Lung (tissue), 16 donors: ENCODE measurements around the gene XRCC1. TPM values are rescaled to one million over a fixed set of nuclear protein-coding genes. Genes with fewer than 3 reads are reported as not detected.
A peak's percentile ranks its signal among the peaks of the same experiment; 100 is the strongest.

Experiments
- ATAC-seq: fragments of 200-7000 bp; cut with Tn5 transposase; one replicate; pipeline ENCODE4 v1.9.1; 2020; ENCODE audit warnings: moderate number of reproducible peaks; ENCODE audit not compliant: insufficient read depth, low FRiP score
- DNase-seq, 3 donors: peaks; one replicate each; pipeline ENCODE4 v3.0.0-alpha.2; 2013 to 2017
- H3K27ac ChIP-seq, 2 donors: one replicate each; pipeline ENCODE4 v1.5.1; 2013; ENCODE audit warnings: mild to moderate bottlenecking in 2 of 2, moderate library complexity in 2 of 2, control low read depth in 1 of 2, inconsistent platforms in 1 of 2, low read depth in 1 of 2, low read length in 1 of 2
- H3K27me3 ChIP-seq, 3 donors: one replicate each; pipeline ENCODE4 v1.5.1; 2013; ENCODE audit warnings: low read length in 2 of 3; ENCODE audit not compliant: control insufficient read depth in 3 of 3, insufficient read depth in 3 of 3
- H3K36me3 ChIP-seq, 4 donors: one replicate each; pipeline ENCODE4 v1.5.1; 2013; ENCODE audit warnings: low read length in 4 of 4, mild to moderate bottlenecking in 1 of 4, moderate library complexity in 1 of 4; ENCODE audit not compliant: control insufficient read depth in 4 of 4, insufficient read depth in 4 of 4
- H3K4me1 ChIP-seq, 5 donors: one replicate each; pipeline ENCODE4 v1.5.1; 2013; ENCODE audit warnings: low read length in 5 of 5, mild to moderate bottlenecking in 2 of 5, moderate library complexity in 1 of 5; ENCODE audit not compliant: control insufficient read depth in 5 of 5, insufficient read depth in 5 of 5
- H3K4me3 ChIP-seq: one replicate; pipeline ENCODE4 v1.5.1; 2013; ENCODE audit warnings: mild to moderate bottlenecking, control low read depth, moderate library complexity
- H3K9ac ChIP-seq, 2 donors: one replicate each; pipeline ENCODE4 v1.5.1; 2013; ENCODE audit warnings: low read length in 2 of 2, control low read depth in 1 of 2; ENCODE audit not compliant: insufficient read depth in 1 of 2
- H3K9me3 ChIP-seq, 4 donors: one replicate each; pipeline ENCODE4 v1.5.1; 2013; ENCODE audit warnings: low read length in 3 of 4, mild to moderate bottlenecking in 1 of 4, moderate library complexity in 1 of 4; ENCODE audit not compliant: control insufficient read depth in 4 of 4, insufficient read depth in 3 of 4
- WGBS, 2 donors: extraction: QIAGEN DNeasy Blood & Tissue Kit; methylation state at CpG; one replicate each; pipeline ENCODE4 v1.1.7; 2013; 5-methylcytosine and 5-hydroxymethylcytosine counted together
- long read RNA-seq, 5 donors: transcript quantifications; one replicate each; lab custom pipeline, GENCODE V29; 2026
- polyA plus RNA-seq, 2 donors: library from polyadenylated mRNA; stranded (reverse); fragments of 200-250 nt; gene quantifications; one replicate each; pipeline ENCODE4 v1.2.1, GENCODE V29; 2013
- total RNA-seq, 2 donors: library from RNA; depleted of rRNA in 1 of 2; stranded (reverse); fragments of >200 nt in 1 of 2; gene quantifications; one replicate each; pipeline ENCODE4 v1.2.1, GENCODE V29; 2014 to 2021
- TF ChIP-seq, protein P1 (sequence below): IDR thresholded peaks from 2 replicates; pipeline ENCODE4 v1.5.1; 2012; ENCODE audit warnings: mild to moderate bottlenecking; ENCODE audit errors: control extremely low read depth, extremely low read depth
- donor health status: control.
- donor health status: control.
- donor health status: Bipolar disorder and iron deficiency.
- donor health status: healthy.
- donor health status: DM: yes; HTN: yes; CAD: no.

XRCC1 gene, protein sequence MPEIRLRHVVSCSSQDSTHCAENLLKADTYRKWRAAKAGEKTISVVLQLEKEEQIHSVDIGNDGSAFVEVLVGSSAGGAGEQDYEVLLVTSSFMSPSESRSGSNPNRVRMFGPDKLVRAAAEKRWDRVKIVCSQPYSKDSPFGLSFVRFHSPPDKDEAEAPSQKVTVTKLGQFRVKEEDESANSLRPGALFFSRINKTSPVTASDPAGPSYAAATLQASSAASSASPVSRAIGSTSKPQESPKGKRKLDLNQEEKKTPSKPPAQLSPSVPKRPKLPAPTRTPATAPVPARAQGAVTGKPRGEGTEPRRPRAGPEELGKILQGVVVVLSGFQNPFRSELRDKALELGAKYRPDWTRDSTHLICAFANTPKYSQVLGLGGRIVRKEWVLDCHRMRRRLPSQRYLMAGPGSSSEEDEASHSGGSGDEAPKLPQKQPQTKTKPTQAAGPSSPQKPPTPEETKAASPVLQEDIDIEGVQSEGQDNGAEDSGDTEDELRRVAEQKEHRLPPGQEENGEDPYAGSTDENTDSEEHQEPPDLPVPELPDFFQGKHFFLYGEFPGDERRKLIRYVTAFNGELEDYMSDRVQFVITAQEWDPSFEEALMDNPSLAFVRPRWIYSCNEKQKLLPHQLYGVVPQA
- total RNA-seq (10 to 100 TPM; 26.5 to 32.2 TPM), polyA plus RNA-seq (10 to 100 TPM; 15.4 to 22.4 TPM)
- long read RNA-seq, donor 1, partial matches to known transcripts: 11 of 16 reads
- long read RNA-seq, donor 1, other reads (novel, unspliced or antisense): 0 of 16 reads
- long read RNA-seq, donor 2: 0 reads
- long read RNA-seq, donor 3, partial matches to known transcripts: 0 of 1 reads
- long read RNA-seq, donor 3, other reads (novel, unspliced or antisense): 0 of 1 reads
- long read RNA-seq, donor 4, partial matches to known transcripts: 0 of 2 reads
- long read RNA-seq, donor 4, other reads (novel, unspliced or antisense): 0 of 2 reads
- long read RNA-seq, donor 5, partial matches to known transcripts: 59 of 66 reads
- long read RNA-seq, donor 5, other reads (novel, unspliced or antisense): 6 of 66 reads

- no peaks in the 10 kb centered on the region for H3K9me3 ChIP-seq
- 0% methylated on average over 46 to 51 of the region's 51 CpGs for WGBS, 2 donors
- no peaks in the 10 kb centered on the region for H3K27me3 ChIP-seq
- peak within 1 kb of the TSS; percentile 75 for H3K4me3 ChIP-seq
- TF ChIP-seq, protein P1, sequence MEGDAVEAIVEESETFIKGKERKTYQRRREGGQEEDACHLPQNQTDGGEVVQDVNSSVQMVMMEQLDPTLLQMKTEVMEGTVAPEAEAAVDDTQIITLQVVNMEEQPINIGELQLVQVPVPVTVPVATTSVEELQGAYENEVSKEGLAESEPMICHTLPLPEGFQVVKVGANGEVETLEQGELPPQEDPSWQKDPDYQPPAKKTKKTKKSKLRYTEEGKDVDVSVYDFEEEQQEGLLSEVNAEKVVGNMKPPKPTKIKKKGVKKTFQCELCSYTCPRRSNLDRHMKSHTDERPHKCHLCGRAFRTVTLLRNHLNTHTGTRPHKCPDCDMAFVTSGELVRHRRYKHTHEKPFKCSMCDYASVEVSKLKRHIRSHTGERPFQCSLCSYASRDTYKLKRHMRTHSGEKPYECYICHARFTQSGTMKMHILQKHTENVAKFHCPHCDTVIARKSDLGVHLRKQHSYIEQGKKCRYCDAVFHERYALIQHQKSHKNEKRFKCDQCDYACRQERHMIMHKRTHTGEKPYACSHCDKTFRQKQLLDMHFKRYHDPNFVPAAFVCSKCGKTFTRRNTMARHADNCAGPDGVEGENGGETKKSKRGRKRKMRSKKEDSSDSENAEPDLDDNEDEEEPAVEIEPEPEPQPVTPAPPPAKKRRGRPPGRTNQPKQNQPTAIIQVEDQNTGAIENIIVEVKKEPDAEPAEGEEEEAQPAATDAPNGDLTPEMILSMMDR: no peak
- peak; percentile 99 to 100 (median 100) for DNase-seq
- peaks cover 3 to 22% (median 6%) of the 10 kb centered on the region in 5 donors for H3K4me1 ChIP-seq
- ATAC-seq: peak; percentile 97
- peak within 1 kb of the TSS; percentile 56 to 93 for H3K27ac ChIP-seq
- peaks cover 0 to 2% (median under 1%) of the 10 kb centered on the region in 4 donors for H3K36me3 ChIP-seq
- peak within 1 kb of the TSS; percentile 91 to 100 for H3K9ac ChIP-seq
Observed at GRCh38 chr19:43575156-43575950, at the start of gene XRCC1, which contains the start of gene PINLYP. TSS of gene XRCC1 (minus strand) at chr19:43575527. CDS start at chr19:43575458, 69 bp downstream. TSS of gene PINLYP (plus strand) at chr19:43575801. CDS start at chr19:43577192, 1,391 bp downstream.

DNA sequence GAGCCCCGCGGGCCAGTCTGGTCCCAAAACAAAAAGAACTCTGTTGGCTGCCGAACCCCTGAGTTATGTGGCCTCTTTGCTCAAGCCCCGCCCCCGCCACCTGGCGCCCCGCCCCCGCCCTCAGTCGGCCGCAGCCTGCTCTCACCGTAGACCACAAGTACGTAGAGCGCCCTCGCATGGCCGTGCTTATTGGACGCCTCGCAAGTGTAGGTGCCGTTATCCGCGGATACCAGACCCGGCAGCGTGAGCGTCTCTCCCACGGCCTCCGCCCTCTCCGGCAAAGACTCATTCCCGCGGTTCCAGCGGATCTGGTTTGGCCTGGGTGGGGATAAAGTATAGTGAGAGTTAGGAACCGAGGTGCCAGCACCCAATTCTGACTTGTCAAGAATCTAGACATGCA is 49.6 kb upstream of the XRCC1 start:
- Histone ChIP-seq H3K4me3 (no peak overlapping the region), H3K9ac (no peak overlapping the region), H3K36me3 (no peaks in the 10 kb centered on the region), H3K27ac (no peak overlapping the region), H3K27me3 (no peaks in the 10 kb centered on the region), H3K4me1 (peaks cover 0 to 6% (median 0%) of the 10 kb centered on the region in 5 donors), H3K9me3 (no peaks in the 10 kb centered on the region)
- peak in 1 of 3 donors; percentile 41 for DNase-seq
- ATAC-seq: no peak
- WGBS, 2 donors: 22 to 49% methylated on average over 30 of the region's 30 CpGs
- TF ChIP-seq, protein P1: no peak

- Histone ChIP-seq H3K4me1 (peaks cover 0 to 7% (median 0%) of the 10 kb centered on the region in 5 donors), H3K9me3 (peaks cover 0 to under 1% (median 0%) of the 10 kb centered on the region in 4 donors), H3K27me3 (no peaks in the 10 kb centered on the region), H3K27ac (no peak overlapping the region), H3K9ac (no peak overlapping the region), H3K36me3 (no peaks in the 10 kb centered on the region), H3K4me3 (no peak overlapping the region)
- TF ChIP-seq, protein P1: no peak
- ATAC-seq (no peak), DNase-seq (no peak)
- 85 to 94% methylated on average over 35 of the region's 35 CpGs for WGBS, 2 donors
Observed at GRCh38 chr19:43623889-43624670, 48.8 kb upstream of the XRCC1 start.
